Stimulated activated CD4-positive, alpha-beta T cell treated with anti-CD3 and anti-CD28 coated beads, Interleukin-1b, Interleukin-23, amount 100 ng/mL, for 24 hours (primary cell): ENCODE measurements around the gene CD7.

Source experiments
- DNase-seq, 4 experiments: peaks; one replicate each; pipeline ENCODE4 v3.0.0-alpha.2; 2020; ENCODE audit warnings: low read depth in 4 of 4, low spot score in 1 of 4

Gene CD7

DNA sequence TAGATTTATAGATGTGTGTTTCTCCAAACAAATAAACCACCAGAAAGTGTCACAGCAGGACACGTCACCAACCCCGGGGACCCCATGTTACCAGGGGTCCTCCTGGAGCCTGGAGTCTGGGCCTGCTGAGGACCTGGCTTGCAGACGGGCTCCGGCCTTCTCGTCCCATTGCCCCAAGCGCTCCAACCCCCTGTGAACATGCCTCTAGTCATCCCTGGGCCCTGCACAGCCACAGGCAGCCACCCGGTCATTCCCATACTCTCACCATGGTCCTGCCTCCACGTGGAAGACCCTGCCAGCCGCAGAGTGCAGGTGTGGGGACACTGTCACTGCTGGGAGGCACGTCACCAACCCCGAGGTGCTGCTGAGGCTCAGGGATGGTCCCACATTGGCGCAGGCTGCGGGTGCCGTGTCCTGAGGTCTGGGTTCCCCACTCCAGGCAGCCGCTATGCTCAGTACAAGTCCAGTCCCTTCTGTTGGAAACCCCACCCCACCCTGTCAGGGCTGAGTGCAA, 11.6 kb upstream of the CD7 start:
- no peak for DNase-seq

DNA sequence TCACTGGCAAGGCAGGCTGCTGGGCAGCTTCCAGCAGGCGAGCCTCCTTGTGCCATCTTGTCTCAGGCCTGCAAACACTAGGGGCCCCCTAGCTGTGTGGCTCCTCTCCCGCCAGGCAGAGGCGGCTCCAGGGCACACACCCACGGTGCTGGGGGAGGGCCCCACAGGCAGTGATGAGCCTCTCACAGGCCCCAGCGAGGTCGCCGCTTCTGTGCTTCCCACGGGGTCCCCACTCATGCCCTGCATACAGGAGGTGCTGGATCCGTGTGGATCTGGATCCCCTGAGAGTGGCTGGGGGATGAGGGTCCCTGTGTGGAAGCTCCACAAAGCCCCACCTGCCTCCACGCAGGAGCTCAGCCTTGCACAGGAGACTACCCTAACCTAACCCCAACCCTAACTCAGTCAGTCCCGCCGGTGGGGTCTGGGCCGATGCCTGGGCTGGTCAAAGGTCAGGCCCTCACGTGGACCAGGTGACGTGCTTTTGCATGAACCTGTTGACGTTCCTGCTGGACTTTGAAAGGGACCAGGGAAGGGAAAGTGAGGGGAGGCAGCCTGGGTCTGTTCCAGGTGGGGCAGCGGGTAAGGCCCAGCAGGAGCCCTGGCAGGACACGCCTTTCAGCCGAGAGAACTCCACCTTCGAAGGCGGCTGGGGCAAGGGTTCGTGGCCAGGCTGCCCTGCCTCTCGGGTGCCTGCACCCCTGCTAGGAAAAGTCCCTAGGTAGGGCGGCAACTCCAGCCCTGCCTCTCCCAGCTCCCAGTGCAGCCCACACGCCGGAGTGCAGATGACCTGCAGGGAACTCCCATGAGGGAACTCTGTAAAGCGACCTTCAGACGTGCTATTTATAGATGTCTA, 11.0 kb upstream of the CD7 start:
- no peak for DNase-seq

DNA sequence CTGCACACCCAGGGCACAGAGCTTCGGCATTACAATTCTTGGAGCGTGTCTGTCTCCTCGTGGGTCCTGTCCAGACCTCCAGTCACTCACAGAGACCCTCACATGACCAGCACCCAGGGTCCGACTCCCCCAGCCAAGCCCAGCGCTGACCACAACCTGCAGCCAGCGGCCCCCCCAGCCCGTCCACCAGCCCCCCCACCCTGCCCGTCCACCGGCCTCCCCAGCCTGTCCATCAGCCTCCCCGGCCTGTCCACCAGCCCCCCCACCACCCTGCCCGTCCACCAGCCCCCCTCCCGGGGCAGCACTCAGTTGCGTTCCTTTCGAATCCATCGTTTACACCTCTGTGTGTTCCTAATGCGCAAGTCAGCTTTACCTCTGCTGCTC, 10.3 kb upstream of the CD7 start:
- DNase-seq, result no peak

DNA sequence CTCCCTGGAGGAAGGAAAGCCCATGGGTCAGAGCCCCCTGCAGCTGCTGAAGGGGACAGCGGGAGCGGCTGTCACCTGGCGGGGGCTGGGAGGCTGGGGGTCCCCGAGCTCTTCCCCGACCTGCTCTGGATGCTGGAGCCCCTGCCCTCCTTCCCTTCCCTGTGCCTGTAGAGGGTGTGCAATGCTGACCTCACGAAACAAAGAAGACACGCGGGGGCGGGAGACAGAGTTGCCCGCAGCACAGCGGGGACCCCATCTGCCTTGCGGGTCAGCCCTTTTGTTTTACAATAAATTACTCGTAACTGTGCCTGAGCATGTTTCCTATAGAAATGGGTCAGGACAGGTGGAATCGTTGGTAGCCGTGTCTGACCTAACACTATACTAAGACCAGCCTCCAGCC, 9.9 kb upstream of the CD7 start:
- no peak for DNase-seq

- DNase-seq, result no peak
Measured at GRCh38 chr17:82325286-82326180, 8.1 kb upstream of the CD7 start.

DNA sequence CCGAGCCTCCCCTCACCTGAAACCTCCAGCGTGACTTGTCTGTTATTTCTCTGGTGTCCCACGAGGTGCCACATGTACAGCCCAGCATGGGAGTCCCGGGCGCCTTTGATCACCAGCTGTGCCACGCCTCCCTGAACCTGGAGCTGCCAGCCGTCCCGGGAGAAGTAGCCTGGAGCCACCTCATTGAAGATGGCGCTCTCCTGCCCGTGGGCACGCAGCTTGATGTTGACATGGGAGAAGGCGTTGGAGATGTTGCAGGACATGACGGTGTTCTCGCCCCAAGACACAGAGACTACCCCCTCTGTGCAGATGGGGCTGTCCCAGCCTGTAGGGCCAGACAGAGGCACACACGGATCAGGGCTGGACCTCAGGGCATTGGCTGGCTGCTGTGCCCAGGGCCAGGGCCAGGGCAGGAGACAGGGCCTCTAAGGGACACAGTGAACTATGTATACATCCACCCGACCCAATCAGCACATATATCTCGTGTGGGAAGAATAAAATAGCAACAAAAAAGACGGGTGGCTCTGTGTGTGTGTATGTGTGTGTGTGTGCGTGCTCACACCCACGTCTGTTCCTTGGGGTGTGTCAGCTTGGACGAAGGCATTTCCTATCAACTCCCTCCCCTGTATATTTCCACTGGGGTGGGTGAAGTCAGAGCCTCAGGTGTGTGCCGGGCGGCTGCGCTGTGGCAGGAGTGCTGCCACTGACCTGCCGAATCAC, 7.3 kb upstream of the CD7 start:
- DNase-seq, result no peak

DNA sequence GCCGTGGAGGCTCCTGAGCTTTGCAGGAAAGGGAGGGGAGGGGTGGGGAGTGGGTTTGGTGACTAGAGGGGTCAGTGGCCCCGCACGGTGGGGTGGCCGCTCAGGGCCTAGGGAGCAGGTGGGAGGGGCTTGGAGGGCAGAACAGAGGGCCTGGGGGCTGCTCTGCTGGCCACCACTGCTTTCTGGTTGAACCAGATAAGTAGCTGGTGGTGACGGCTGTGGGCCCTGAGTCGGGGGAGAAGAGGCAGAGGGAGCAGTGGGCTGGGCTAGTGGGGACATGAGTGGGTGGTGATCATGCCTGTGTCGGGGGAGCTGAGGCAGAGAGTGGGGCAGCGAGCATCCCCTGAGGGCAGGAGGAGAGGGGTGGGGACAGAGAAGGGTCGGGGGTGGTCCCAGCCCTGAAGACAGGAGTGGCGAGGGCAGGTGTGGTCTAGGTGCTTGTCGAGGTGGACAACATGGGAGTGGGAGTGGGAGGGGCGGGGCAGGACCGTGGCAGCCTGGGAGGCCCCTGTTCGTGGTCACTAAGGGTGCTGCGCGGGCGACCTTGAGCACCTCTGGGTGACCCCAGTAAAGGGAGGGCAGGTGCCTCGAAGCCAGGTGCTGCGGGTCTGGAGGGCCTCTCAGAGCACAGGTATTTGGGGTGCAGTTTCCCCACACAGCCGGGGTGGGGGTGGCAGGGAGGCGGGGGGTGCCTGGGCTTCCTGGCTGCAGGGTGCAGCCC, 6.3 kb upstream of the CD7 start:
- DNase-seq, result no peak

DNA sequence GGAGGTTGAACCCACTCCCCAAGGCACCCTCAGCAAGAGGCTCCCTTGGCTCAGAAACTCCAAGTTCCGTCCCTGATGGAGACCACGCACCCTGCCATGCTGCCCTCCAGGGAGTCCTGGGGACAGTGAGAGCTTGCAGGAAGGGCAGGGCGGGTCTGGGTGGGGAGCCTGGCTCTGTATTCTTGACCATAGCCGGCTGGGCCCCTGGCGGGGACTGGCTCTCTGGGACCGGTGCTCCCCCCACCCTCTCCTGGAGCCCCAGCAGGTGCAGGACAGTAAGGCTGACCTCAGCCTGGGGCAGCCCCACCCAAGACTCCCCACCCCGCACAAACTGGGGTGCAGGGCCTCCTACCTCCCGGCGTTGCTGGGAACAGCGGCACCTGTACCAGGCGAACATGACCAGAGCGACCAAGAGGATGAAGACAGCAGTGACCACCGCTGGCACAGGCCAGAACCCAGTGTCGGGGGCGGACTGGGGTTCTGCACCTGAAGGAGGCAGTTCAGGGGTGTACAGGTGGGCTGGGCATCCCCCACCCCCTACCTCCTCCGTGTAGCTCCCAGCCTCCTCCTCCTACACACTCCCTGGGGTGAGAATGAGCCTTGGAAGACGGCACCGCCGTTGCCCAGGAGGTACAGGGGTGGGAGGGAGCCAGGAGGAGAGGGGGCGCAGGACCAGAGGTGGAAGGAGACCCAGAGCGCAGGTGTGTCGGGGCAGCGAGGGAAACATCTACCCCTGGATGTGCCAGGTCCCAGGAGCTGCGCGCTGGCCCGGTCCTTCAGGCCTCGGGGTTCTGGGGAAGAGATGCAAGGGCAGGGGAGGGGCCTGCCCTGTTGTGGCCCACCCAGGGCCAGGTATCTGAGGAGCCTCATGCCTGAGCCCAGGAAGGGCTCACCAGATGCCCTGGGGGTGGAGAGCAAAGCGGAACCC, 5.4 kb upstream of the CD7 start:
- DNase-seq, result no peak

- no peak for DNase-seq
Measured at GRCh38 chr17:82321947-82322466, 4.6 kb upstream of the CD7 start.

DNA sequence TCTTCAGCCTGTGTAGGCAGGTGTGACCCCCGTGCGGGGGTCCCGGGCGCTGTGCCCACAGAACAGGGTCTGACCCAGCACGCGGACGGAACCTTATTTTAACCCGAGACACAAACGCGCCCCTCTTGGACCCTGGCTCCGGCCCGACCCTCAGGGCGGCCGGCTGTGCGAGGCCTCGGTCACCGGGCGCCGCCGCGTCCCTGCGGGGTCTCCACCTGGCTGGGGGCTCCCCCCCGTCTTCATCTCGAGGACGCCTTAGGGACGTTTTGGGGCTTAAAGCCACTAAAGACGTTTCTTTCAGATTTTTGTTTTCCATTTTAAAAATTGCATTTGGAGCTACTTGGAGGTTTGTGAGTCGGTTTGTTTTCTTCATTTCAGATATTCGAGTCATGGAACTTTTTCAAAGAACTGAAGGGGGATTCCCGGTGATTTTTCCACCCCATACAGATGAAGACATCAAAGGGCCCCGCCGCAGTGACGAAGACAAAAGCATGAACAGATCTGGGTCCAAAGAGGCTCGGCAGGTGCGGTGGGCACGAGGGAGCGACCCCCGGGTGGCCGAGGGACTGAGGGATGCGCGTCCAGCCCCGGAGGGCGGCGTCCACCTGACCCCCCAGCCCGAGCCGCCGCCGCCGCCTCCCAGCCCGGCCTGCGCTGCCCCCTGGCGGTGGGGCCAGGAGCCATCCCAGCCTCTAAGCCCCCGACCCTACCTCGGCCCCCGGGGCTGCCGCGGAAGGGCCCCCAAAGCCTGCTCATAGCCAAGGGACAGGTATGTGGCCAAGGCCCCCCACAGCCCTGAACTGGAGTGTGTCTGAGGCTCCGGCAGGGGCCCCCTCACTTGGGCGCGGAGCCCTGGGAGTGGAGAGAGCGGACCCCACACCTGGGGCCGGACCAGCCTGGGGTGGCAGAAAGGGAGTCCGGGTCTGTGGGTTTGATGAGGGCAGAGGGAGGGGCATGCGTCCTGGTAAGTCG, 3.8 kb upstream of the CD7 start:
- peak in 3 of 4 experiments; percentile 63 to 79 (median 74) for DNase-seq

DNA sequence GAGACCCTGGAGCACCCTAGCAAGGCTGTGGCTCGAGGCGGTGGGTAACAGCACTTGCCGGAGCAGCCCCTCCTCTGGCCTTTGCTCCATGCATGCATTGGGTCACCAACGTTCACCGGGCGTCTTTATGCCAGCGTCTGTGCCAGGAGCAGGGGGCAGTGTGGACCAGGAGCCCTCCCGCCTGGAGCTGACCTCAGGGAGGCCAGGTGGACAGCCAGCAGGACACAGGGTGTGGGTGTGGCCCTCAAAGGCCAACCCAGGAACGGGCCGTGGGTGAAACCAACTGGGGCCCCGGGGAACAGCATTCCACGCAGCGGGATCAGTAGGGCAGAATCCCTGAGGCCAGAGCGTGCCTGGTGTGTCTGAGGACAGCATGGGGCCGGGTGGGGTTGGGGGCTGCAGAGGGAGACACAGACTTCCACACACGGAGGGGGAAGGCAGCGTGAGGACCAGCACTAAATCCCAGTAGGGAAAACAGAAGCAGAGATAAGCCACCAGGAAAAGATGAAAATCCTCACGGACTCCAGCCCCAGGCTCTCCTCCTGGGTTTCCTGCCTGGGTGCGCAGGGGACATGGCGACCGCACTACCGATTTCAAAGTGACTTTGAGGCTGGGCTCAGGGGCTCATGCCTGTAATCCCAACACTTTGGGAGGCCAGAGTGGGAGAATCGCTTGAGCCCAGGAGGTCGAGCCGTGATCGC, 2.9 kb upstream of the CD7 start:
- DNase-seq, result no peak

- no peak for DNase-seq
Measured at GRCh38 chr17:82319619-82320062, 2.2 kb upstream of the CD7 start.

GRCh38 chr17:82318772-82319606, 1.6 kb upstream of the CD7 start:
- no peak for DNase-seq

DNA sequence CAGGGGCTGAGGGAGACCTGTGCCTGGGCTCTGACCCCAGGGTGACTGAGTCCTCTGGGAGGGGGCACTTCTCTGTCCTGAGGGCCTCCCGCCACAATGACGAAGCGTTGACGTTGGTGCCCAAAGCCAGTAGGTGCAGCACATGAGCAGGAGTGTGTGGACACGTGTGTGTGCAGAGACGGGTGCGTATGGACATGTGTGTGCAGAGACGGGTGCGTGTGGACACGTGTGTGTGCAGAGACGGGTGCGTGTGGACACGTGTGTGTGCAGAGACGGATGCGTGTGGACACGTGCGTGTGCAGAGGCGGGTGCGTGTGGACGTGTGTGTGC, 726 bp upstream of the CD7 start:
- DNase-seq, result no peak

- no peak for DNase-seq
Measured at GRCh38 chr17:82316651-82317393, 586 bp downstream of the CD7 start.

GRCh38 chr17:82315703-82316358, 1.6 kb downstream of the CD7 start:
- DNase-seq, result no peak
